Sigmoid colon (tissue), 4 donors: ENCODE data around the gene TMTC2.

Source experiments
- CTCF ChIP-seq, 4 experiments: fragments of 450-650 bp in 3 of 4; fragments of 200-600 bp in 1 of 4; IDR thresholded peaks; one replicate each; pipeline ENCODE4 v1.5.1; 2016 to 2019; ENCODE audit warnings: antibody characterized with exemption in 4 of 4, mild to moderate bottlenecking in 3 of 4, moderate library complexity in 2 of 4
- EP300 ChIP-seq, 4 donors: sonication (generic); formaldehyde crosslinking; IDR thresholded peaks; one replicate each; pipeline ENCODE4 v1.6.1; 2017; ENCODE audit warnings: antibody characterized with exemption in 4 of 4
- POLR2A ChIP-seq, 2 donors: fragments of 450-650 bp; IDR thresholded peaks; one replicate each; pipeline ENCODE4 v1.6.1; 2016; ENCODE audit warnings: antibody characterized with exemption in 2 of 2, mild to moderate bottlenecking in 2 of 2, moderate library complexity in 2 of 2
- POLR2AphosphoS5 ChIP-seq, 4 donors: sonication (generic); formaldehyde crosslinking; IDR thresholded peaks; one replicate each; pipeline ENCODE4 v1.6.1; 2017; ENCODE audit warnings: antibody characterized with exemption in 4 of 4

GRCh38 chr12:82966001-82966559 lies 279.4 kb downstream of the TMTC2 start:
- TF ChIP-seq CTCF (IDR thresholded peaks at IDR 0.05) (no peak), POLR2A (IDR thresholded peaks at IDR 0.05) (no peak), EP300 (IDR thresholded peaks at IDR 0.05) (no peak), POLR2AphosphoS5 (IDR thresholded peaks at IDR 0.05) (no peak)
